Esophagus squamous epithelium (tissue), 5 donors: Measurements from ENCODE around the gene USH1C. TPM values are rescaled to one million over a fixed set of nuclear protein-coding genes. Genes with fewer than 3 reads are reported as not detected.

Source experiments
- DNase-seq: peaks from one replicate; lab custom pipeline; 2025; lab: John Stamatoyannopoulos, UW
- H3K27ac ChIP-seq, 4 donors: fragments of 200-600 bp; sonication (generic); one replicate each; pipeline ENCODE4 v1.5.1; 2016 to 2019; ENCODE audit warnings: mild to moderate bottlenecking in 1 of 4
- H3K27me3 ChIP-seq, 4 donors: fragments of 200-600 bp; sonication (generic); 1 replicate in 3 of 4; 2 replicates in 1 of 4; pipeline versions ENCODE4 v1.5.1 to v1.6.0; 2017 to 2021; ENCODE audit warnings: antibody characterized with exemption in 1 of 4
- H3K36me3 ChIP-seq, 3 donors: fragments of 200-600 bp; sonication (generic); one replicate each; pipeline ENCODE4 v1.5.1; 2016 to 2019
- H3K4me1 ChIP-seq, 3 donors: fragments of 200-600 bp; sonication (generic); one replicate each; pipeline ENCODE4 v1.5.1; 2017 to 2019
- H3K4me3 ChIP-seq, 4 donors: fragments of 200-600 bp; sonication (generic); 1 replicate in 3 of 4; 2 replicates in 1 of 4; pipeline ENCODE4 v1.5.1; 2016 to 2019; ENCODE audit warnings: mild to moderate bottlenecking in 2 of 4, moderate library complexity in 1 of 4
- H3K9me3 ChIP-seq, 3 donors: fragments of 200-600 bp; sonication (generic); one replicate each; pipeline ENCODE4 v1.5.1; 2016 to 2019
- CTCF ChIP-seq, 6 experiments: fragments of 450-650 bp in 4 of 6; fragments of 200-600 bp in 2 of 6; sonication (generic) in 2 of 6; IDR thresholded peaks; one replicate each; pipeline ENCODE4 v1.5.1; 2016 to 2019; ENCODE audit warnings: antibody characterized with exemption in 6 of 6, mild to moderate bottlenecking in 4 of 6, moderate library complexity in 4 of 6
- POLR2A ChIP-seq, 4 donors: fragments of 450-650 bp; IDR thresholded peaks; one replicate each; pipeline ENCODE4 v1.6.1; 2017; ENCODE audit warnings: antibody characterized with exemption in 4 of 4, mild to moderate bottlenecking in 4 of 4, moderate library complexity in 3 of 4
- WGBS, 2 donors: methylation state at CpG; one replicate each; pipeline ENCODE4 v1.1.5; 2018; 5-methylcytosine and 5-hydroxymethylcytosine counted together
- intact Hi-C: fragments of 100-400 bp; cut with DNase I; formaldehyde crosslinking; loops from one replicate; pipeline ENCODE4 v1.15.0; 2022
- total RNA-seq, 4 donors: library from RNA; depleted of rRNA; stranded (reverse); fragments of >200 nt; gene quantifications; one replicate each; pipeline ENCODE4 v1.1.0, GENCODE V29; 2016
- donor health status: DM: yes; HTN: yes; CAD: no.

Gene USH1C
- total RNA-seq, 4 donors from 2014 or later: not detected

DNA sequence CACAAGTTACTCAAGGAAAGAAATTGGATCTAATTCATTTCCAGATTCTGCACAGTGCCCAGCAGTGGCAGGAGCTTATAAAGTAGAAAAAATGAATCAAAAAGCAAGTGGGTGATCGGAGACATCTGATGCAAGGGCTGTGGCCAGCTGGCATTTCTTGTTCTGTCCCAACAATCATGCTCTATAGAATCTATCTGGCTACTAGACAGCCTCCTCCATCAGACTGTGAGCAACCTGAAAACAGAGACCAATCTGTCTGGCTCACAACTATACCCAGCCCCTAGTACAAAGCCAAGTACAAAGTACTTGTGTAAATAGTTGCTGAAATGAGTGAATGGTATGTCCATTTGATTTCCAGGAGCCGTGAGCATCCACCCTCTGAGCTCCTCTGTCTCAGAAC, 11.4 kb downstream of the USH1C start:
- WGBS, 2 donors: 55% methylated on average over 1 to 2 of the region's 2 CpGs
- intact Hi-C loops: no loop called here
- no peaks in the 10 kb centered on the region for H3K4me1 ChIP-seq
- no peak overlapping the region for H3K4me3 ChIP-seq
- no peak for DNase-seq
- H3K27ac ChIP-seq: no peak overlapping the region
- H3K27me3 ChIP-seq: peaks cover 0 to 56% (median 0%) of the 10 kb centered on the region in 4 donors
- H3K36me3 ChIP-seq: no peaks in the 10 kb centered on the region
- TF ChIP-seq CTCF (IDR thresholded peaks at IDR 0.05): no peak
- no peaks in the 10 kb centered on the region for H3K9me3 ChIP-seq

DNA sequence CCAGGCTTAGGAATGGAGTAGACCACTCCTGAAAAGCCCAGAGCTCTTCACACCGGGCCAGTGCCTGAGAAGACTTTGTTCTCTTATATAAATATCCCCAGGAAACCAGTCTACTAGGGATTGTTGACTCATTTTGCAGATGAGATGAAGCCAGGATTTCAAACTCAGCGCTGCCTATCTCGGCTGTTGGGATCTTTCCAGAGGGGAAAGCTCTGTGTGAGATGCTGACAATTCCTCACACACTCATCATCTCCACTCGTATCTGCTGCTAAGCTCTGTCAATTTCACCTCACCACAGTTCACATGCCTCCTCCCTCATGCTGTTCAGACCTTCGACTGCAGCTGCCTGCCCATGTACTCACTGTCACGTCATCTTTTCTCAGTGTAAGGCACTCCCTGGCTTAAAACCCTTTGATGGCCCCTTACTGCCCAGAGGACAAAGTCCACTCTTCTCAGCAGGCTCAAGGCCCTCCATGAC, 12.5 kb downstream of the USH1C start:
- TF ChIP-seq POLR2A (IDR thresholded peaks at IDR 0.05) (no peak), CTCF (IDR thresholded peaks at IDR 0.05) (no peak)
- WGBS, 2 donors: 36 to 66% methylated on average over 6 of the region's 6 CpGs
- no peaks in the 10 kb centered on the region for H3K9me3 ChIP-seq

DNA sequence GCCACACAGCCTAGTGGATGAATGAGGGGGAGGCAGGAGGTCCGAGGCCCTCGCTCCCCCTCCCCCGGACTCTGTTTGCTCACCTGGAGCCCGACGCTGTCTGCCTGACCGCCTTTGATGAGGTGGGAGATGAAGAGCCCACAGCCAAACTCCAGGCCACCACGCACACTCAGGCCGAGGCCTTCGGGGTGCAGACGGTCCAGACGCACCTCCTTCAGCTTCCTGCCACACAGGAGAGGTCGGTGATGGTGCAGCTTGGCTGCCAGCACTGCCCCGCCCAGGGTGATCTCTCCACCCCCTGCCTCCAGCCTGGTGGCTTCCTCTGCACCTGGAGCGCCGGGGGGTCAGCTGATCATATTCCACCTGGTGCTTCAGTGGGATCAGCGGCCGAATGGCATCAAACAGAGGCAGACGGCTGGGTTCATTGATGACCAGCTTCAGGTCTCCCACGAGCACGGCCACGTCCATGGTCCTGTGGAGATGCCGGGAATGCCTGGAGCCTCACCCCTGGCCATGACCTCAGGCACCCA, 13.1 kb downstream of the USH1C start:
- TF ChIP-seq POLR2A (IDR thresholded peaks at IDR 0.05) (no peak), CTCF (IDR thresholded peaks at IDR 0.05) (no peak)
- Histone ChIP-seq H3K9me3 (no peaks in the 10 kb centered on the region), H3K4me3 (no peak overlapping the region), H3K4me1 (no peaks in the 10 kb centered on the region), H3K27me3 (peaks cover 0 to 68% (median 0%) of the 10 kb centered on the region in 4 donors), H3K27ac (no peak overlapping the region), H3K36me3 (no peaks in the 10 kb centered on the region)
- 83 to 89% methylated on average over 5 to 7 of the region's 22 CpGs for WGBS, 2 donors
- DNase-seq: no peak
- intact Hi-C loops: no loop called here

More for the DNA sequence above, 12.5 kb downstream of the USH1C start:
- H3K4me1 ChIP-seq: no peaks in the 10 kb centered on the region
- no peaks in the 10 kb centered on the region for H3K36me3 ChIP-seq
- no peak for DNase-seq
- H3K4me3 ChIP-seq: no peak overlapping the region
- peaks cover 0 to 63% (median 0%) of the 10 kb centered on the region in 4 donors for H3K27me3 ChIP-seq
- intact Hi-C loops: no loop called here
- no peak overlapping the region for H3K27ac ChIP-seq

GRCh38 chr11:17529844-17530185, 14.4 kb downstream of the USH1C start:
- intact Hi-C loops: no loop called here
- WGBS, 2 donors: 84 to 85% methylated on average over 10 of the region's 10 CpGs
- TF ChIP-seq POLR2A (IDR thresholded peaks at IDR 0.05) (no peak), CTCF (IDR thresholded peaks at IDR 0.05) (no peak)
- no peaks in the 10 kb centered on the region for H3K36me3 ChIP-seq
- H3K4me3 ChIP-seq: no peak overlapping the region
- no peak overlapping the region for H3K27ac ChIP-seq
- no peaks in the 10 kb centered on the region for H3K4me1 ChIP-seq
- no peak for DNase-seq
- H3K9me3 ChIP-seq: no peaks in the 10 kb centered on the region
- H3K27me3 ChIP-seq: peaks cover 0 to 69% (median 0%) of the 10 kb centered on the region in 4 donors

- H3K4me1 ChIP-seq: no peaks in the 10 kb centered on the region
- no peaks in the 10 kb centered on the region for H3K36me3 ChIP-seq
- H3K27ac ChIP-seq: no peak overlapping the region
- no peak for DNase-seq
- 62 to 67% methylated on average over 10 to 11 of the region's 14 CpGs for whole genome bisulfite sequencing, 2 donors
- no peak overlapping the region for H3K4me3 ChIP-seq
- no peak for TF ChIP-seq POLR2A (IDR thresholded peaks at IDR 0.05)
- H3K9me3 ChIP-seq: no peaks in the 10 kb centered on the region
- H3K27me3 ChIP-seq: peaks cover 0 to 69% (median 0%) of the 10 kb centered on the region in 4 donors
- intact Hi-C loops: no loop called here
Observed at GRCh38 chr11:17528906-17529843, 15.0 kb downstream of the USH1C start.
